ENCODE data around the gene MEF2D. TPM values are rescaled to one million over a fixed set of nuclear protein-coding genes. Genes with fewer than 3 reads are reported as not detected.

Gene MEF2D
- total and polyA plus RNA-seq, 12 donors: 7.8 to 89.9 (median 50.0) TPM

- DNase-seq: no peak
- no peak for TF ChIP-seq POLR2A (IDR thresholded peaks at IDR 0.05)
- TF ChIP-seq, protein P1, sequence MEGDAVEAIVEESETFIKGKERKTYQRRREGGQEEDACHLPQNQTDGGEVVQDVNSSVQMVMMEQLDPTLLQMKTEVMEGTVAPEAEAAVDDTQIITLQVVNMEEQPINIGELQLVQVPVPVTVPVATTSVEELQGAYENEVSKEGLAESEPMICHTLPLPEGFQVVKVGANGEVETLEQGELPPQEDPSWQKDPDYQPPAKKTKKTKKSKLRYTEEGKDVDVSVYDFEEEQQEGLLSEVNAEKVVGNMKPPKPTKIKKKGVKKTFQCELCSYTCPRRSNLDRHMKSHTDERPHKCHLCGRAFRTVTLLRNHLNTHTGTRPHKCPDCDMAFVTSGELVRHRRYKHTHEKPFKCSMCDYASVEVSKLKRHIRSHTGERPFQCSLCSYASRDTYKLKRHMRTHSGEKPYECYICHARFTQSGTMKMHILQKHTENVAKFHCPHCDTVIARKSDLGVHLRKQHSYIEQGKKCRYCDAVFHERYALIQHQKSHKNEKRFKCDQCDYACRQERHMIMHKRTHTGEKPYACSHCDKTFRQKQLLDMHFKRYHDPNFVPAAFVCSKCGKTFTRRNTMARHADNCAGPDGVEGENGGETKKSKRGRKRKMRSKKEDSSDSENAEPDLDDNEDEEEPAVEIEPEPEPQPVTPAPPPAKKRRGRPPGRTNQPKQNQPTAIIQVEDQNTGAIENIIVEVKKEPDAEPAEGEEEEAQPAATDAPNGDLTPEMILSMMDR (IDR thresholded peaks at IDR 0.05): no peak
- Histone ChIP-seq H3K27ac (no peak overlapping the region), H3K27me3 (no peaks in the 10 kb centered on the region), H3K4me1 (replicated peaks in 1 of 2) (peaks cover 8 to 9% of the 10 kb centered on the region in 2 donors), H3K9me3 (replicated peaks in 1 of 3) (no peaks in the 10 kb centered on the region), H3K4me3 (no peak overlapping the region), H3K36me3 (replicated peaks in 1 of 2) (no peaks in the 10 kb centered on the region)
- intact Hi-C loops (cut with DNase I): loop anchor here in 1 of 2 donors (5.0 kb wide), 2 partner anchors 144 to 159 kb away; no protein-coding TSS in a partner anchor
- WGBS, 4 donors: 70 to 86% (median 78%) methylated on average over 1 of the region's 1 CpG
Observed at GRCh38 chr1:156452907-156453306, 47.7 kb downstream of the MEF2D start.

DNA sequence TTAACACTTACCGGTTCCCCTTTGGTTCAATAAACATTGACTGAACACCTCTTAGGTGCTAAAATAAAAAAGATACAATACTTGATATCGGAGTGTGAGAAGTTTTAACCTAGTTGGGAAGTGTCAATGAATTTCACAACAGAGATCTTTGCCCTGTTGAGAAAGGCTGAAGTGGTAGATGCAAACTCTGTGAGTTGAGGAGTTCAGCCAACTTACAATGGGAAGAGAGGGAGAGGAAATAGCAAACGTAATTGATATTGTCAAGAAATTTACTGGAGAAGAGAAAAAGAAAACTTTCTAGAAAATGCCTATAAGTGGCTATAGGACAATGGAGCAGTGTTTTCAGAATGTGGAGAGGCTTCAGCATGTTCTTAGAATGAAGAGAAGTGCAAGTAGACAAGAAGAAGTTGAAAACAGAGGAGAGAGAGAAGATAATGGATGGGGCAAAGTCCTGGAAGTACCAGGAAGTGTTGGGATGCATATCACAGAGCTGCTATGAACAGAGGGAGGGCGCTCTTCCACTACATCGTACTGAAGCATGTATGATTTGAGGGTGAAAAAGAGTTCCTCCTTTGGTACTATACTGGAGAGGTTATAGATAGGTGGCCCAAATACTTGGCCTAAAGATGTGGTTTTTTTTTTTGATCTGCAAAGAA is 48.9 kb downstream of the MEF2D start:
- Histone ChIP-seq H3K27me3 (no peaks in the 10 kb centered on the region), H3K9me3 (replicated peaks in 1 of 3) (no peaks in the 10 kb centered on the region), H3K36me3 (replicated peaks in 1 of 2) (no peaks in the 10 kb centered on the region), H3K4me3 (no peak overlapping the region), H3K27ac (no peak overlapping the region), H3K4me1 (replicated peaks in 1 of 2) (peaks cover under 1 to 5% of the 10 kb centered on the region in 2 donors)
- intact Hi-C loops (cut with DNase I): loop anchor here in 1 of 2 donors (5.0 kb wide), 2 partner anchors 146 to 161 kb away; no protein-coding TSS in a partner anchor
- no peak for TF ChIP-seq POLR2A (IDR thresholded peaks at IDR 0.05)
- TF ChIP-seq, protein P1 (IDR thresholded peaks at IDR 0.05): no peak
- WGBS, 4 donors: 67 to 70% (median 69%) methylated on average over 5 of the region's 5 CpGs
- DNase-seq: no peak

DNA sequence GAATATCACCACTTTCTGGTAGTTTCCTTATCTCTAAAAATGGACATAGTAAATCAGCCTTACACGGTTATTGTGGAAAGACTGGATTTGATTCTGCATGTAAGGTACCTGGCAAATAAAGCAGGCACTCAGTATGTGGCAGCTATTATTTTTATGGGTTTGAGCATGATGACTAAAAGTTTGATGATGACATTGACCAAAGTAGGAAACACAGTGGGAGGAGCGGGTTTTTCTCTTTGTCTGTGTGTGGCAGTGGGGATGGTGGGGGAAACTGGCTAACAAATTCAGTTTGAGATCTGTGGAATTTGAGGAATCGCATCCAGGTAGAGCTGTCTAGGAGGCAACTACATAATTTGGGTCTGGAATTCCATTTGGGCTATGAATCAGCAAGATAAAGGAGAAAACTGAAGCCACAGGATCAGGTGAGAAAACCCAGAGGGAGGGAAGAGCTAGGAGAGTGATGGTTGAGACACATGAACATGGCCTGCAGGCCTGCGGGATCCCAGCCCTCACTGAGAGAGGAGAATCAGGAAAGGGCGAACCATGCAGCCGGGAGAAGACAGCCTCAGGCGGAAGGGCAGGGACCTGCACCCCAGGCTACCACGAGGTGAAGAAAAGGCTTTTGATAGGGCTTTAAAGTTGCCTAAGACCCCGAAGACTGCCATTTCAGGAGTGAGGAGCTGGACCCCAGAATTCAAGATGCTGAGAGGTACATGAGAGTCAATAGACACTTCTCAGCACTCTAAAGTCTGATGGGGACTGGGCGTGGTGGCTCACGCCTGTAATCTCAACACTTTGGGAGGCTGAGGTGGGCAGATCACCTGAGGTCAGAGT is 52.2 kb downstream of the MEF2D start:
- Histone ChIP-seq H3K36me3 (replicated peaks in 1 of 2) (no peaks in the 10 kb centered on the region), H3K4me3 (no peak overlapping the region), H3K27ac (no peak overlapping the region), H3K4me1 (replicated peaks in 1 of 2) (no peaks in the 10 kb centered on the region), H3K27me3 (peaks cover 20% of the 10 kb centered on the region), H3K9me3 (replicated peaks in 1 of 3) (no peaks in the 10 kb centered on the region)
- intact Hi-C loops (cut with DNase I): no loop called here
- no peak for TF ChIP-seq POLR2A (IDR thresholded peaks at IDR 0.05)
- TF ChIP-seq, protein P1 (IDR thresholded peaks at IDR 0.05): no peak
- DNase-seq: no peak
- 77 to 83% (median 80%) methylated on average over 11 of the region's 11 CpGs for WGBS, 4 donors

DNA sequence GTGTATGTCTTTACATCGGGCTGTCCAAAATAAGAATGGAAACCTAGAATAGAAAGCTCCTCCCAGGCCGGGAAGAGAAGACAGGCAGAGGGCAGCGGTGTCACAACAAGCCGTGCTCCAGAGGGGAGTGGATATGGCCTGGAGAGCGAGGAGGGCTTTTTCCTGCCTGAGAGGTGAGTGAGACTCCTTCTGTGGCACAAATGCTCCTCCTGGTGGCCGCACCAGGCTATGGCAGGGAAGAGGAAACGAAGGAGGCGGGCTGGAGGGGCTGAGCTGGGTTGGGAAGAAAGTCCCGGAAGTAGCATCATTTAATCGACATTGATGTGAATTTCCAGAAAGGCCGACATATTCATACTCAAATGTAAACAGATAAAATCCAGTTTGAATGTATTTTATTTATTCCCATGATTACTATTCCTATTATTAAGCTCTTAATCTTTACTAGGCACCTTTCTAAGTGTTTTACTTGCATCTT is 54.7 kb downstream of the MEF2D start:
- peaks cover 41% of the 10 kb centered on the region for H3K27me3 ChIP-seq

More for the DNA sequence above, 54.7 kb downstream of the MEF2D start:
- peak; percentile 76 to 91 (median 80) for DNase-seq
- Histone ChIP-seq H3K9me3 (replicated peaks in 1 of 3) (no peaks in the 10 kb centered on the region), H3K27ac (no peak overlapping the region), H3K4me3 (no peak overlapping the region), H3K4me1 (replicated peaks in 1 of 2) (no peaks in the 10 kb centered on the region), H3K36me3 (replicated peaks in 1 of 2) (no peaks in the 10 kb centered on the region)
- no peak for TF ChIP-seq POLR2A (IDR thresholded peaks at IDR 0.05)
- TF ChIP-seq, protein P1 (IDR thresholded peaks at IDR 0.05): peak; percentile 93 to 98 (median 96)
- WGBS, 4 donors: 1 to 7% (median 2%) methylated on average over 8 to 11 of the region's 11 CpGs
- intact Hi-C loops (cut with DNase I): loop anchor here in 1 of 2 donors (2.0 kb wide), 1 partner anchor 59 kb away; no protein-coding TSS in a partner anchor

Data from adrenal gland (tissue), 12 donors.